HepG2 (cell line): ENCODE results near the gene ETS1. TPM values are rescaled to one million over a fixed set of nuclear protein-coding genes. Genes with fewer than 3 reads are reported as not detected.

Experiments used
- ATAC-seq: fragments of 200-7000 bp; cut with Tn5 transposase; 3 replicates; pipeline ENCODE4 v1.9.1; 2020; ENCODE audit warnings: mild to moderate bottlenecking, moderate library complexity
- BruUV-seq: library from RNA; stranded (reverse); fragments of 400-500 nt; replicated peaks from 2 replicates; lab custom pipeline; 2021; lab: Mats Ljungman, UMichigan
- CTCF ChIA-PET: fragments of 300-600 bp; formaldehyde crosslinking; extraction: SDS; loops from one replicate; lab custom pipeline; 2021; ENCODE audit warnings: low total read pairs, inconsistent platforms, low intra/inter-chr PET ratio; lab: Yijun Ruan, JAX
- POLR2A ChIA-PET: fragments of 350-600 bp; sonication (Branson Sonifier 250); formaldehyde crosslinking; loops from one replicate; lab custom pipeline; 2020; ENCODE audit warnings: antibody characterized with exemption, inconsistent platforms; lab: Yijun Ruan, JAX
- DNase-seq: peaks from one replicate; pipeline ENCODE4 v3.0.0-alpha.2; 2015; ENCODE audit warnings: low spot score
- FAIRE-seq: peaks from 3 replicates; lab custom pipeline; 2011; peaks lifted over from hg19 to GRCh38; lab: Jason Lieb, UNC
- H2AFZ ChIP-seq: one replicate; pipeline ENCODE4 v1.6.1; 2011; ENCODE audit warnings: low read length, inconsistent platforms
- H3K27ac ChIP-seq: fragments of 300-600 bp; 3 replicates; pipeline ENCODE4 v1.8.0; 2011; ENCODE audit warnings: mixed run types, mild to moderate bottlenecking, mixed read lengths, low read length, inconsistent platforms; ENCODE audit not compliant: insufficient read depth; ENCODE audit errors: extremely low read length
- H3K27me3 ChIP-seq, 2 experiments: fragments of 200-600 bp in 1 of 2; 2 replicates in 1 of 2; 3 replicates in 1 of 2; pipeline versions ENCODE4 v1.6.0 to v1.8.0; 2011; ENCODE audit warnings: low read length in 2 of 2, mild to moderate bottlenecking in 2 of 2, moderate library complexity in 2 of 2, inconsistent platforms in 1 of 2; ENCODE audit not compliant: insufficient read depth in 2 of 2, control insufficient read depth in 1 of 2
- H3K36me3 ChIP-seq, 2 experiments: fragments of 200-600 bp in 1 of 2; replicated peaks in 1 of 2; 2 replicates in 1 of 2; 3 replicates in 1 of 2; pipeline versions ENCODE4 v1.5.1 to v1.8.0; 2011; ENCODE audit warnings: low read length in 2 of 2, inconsistent platforms in 1 of 2; ENCODE audit not compliant: insufficient read depth in 2 of 2, control insufficient read depth in 1 of 2
- H3K4me1 ChIP-seq: 2 replicates; pipeline ENCODE4 v1.5.1; 2012; ENCODE audit warnings: low read length, inconsistent platforms; ENCODE audit not compliant: insufficient read depth
- H3K4me2 ChIP-seq: 2 replicates; pipeline ENCODE4 v1.6.0; 2011; ENCODE audit warnings: low read depth, low read length, inconsistent platforms
- H3K4me3 ChIP-seq, 3 experiments: fragments of 200-600 bp in 1 of 3; sonication (generic), shearing (Covaris generic) in 1 of 3; replicated peaks in 1 of 3; 2 replicates each; pipeline ENCODE4 v1.5.1; 2011 to 2016; ENCODE audit warnings: low read length in 3 of 3, inconsistent platforms in 2 of 3, low read depth in 2 of 3, mild to moderate bottlenecking in 2 of 3, control low read depth in 1 of 3, mixed read lengths in 1 of 3; ENCODE audit not compliant: insufficient read depth in 1 of 3
- H3K79me2 ChIP-seq: one replicate; pipeline ENCODE4 v1.6.1; 2011; ENCODE audit warnings: low read length, inconsistent platforms; ENCODE audit not compliant: insufficient read depth
- H3K9ac ChIP-seq: 2 replicates; pipeline ENCODE4 v1.6.0; 2011; ENCODE audit warnings: mild to moderate bottlenecking, low read depth, low read length, inconsistent platforms; ENCODE audit not compliant: insufficient read depth
- H3K9me3 ChIP-seq: 2 replicates; pipeline ENCODE4 v1.5.1; 2012; ENCODE audit warnings: mild to moderate bottlenecking, low read length
- H4K20me1 ChIP-seq: 2 replicates; pipeline ENCODE4 v1.6.0; 2011; ENCODE audit warnings: inconsistent platforms, mild to moderate bottlenecking, low read length, moderate library complexity; ENCODE audit not compliant: insufficient read depth
- ATF7-NPFF ChIP-seq: sonication (generic); formaldehyde crosslinking; IDR thresholded peaks from 2 replicates; pipeline ENCODE4 v1.8.1; 2023; ENCODE audit warnings: mild to moderate bottlenecking, low read depth, missing genetic modification reagents, moderate library complexity
- HDAC1 ChIP-seq: sonication (generic); formaldehyde crosslinking; IDR thresholded peaks from 2 replicates; pipeline ENCODE4 v1.5.1; 2020; ENCODE audit warnings: mild to moderate bottlenecking, missing genetic modification reagents
- HNF4A ChIP-seq: sonication (generic); formaldehyde crosslinking; IDR thresholded peaks from 2 replicates; pipeline ENCODE4 v1.4.0; 2020; ENCODE audit warnings: missing genetic modification reagents
- LRRFIP1 ChIP-seq: sonication (generic); formaldehyde crosslinking; conservative IDR thresholded peaks from 2 replicates; pipeline ENCODE4 v1.4.0; 2020; ENCODE audit warnings: missing genetic modification reagents
- NFKBIZ ChIP-seq: IDR thresholded peaks from 2 replicates; pipeline ENCODE4 v1.6.1; 2018; ENCODE audit warnings: missing genetic modification reagents, missing compliant biosample characterization
- TEF ChIP-seq: sonication (generic); formaldehyde crosslinking; IDR thresholded peaks from 2 replicates; pipeline ENCODE4 v1.5.0; 2020; ENCODE audit warnings: missing genetic modification reagents
- THAP8 ChIP-seq: sonication (generic); formaldehyde crosslinking; IDR thresholded peaks from 2 replicates; pipeline ENCODE4 v1.5.1; 2020; ENCODE audit warnings: missing genetic modification reagents, mild to moderate bottlenecking, borderline replicate concordance
- TOE1 ChIP-seq: sonication (generic); formaldehyde crosslinking; IDR thresholded peaks from 2 replicates; pipeline ENCODE4 v1.4.0; 2020; ENCODE audit warnings: mild to moderate bottlenecking, missing genetic modification reagents
- ZNF121 ChIP-seq: sonication (generic); formaldehyde crosslinking; IDR thresholded peaks from 2 replicates; pipeline ENCODE4 v1.5.0; 2020; ENCODE audit warnings: mild to moderate bottlenecking, missing genetic modification reagents
- ZNF224 ChIP-seq: sonication (generic); formaldehyde crosslinking; IDR thresholded peaks from 2 replicates; pipeline ENCODE4 v1.5.0; 2020; ENCODE audit warnings: mild to moderate bottlenecking, missing genetic modification reagents
- ZNF24 ChIP-seq: fragments of 450-650 bp; IDR thresholded peaks from 2 replicates; pipeline ENCODE4 v1.6.1; 2017; ENCODE audit warnings: antibody characterized with exemption, mild to moderate bottlenecking
- ZNF549 ChIP-seq: sonication (generic); formaldehyde crosslinking; IDR thresholded peaks from 2 replicates; pipeline ENCODE4 v1.5.0; 2020; ENCODE audit warnings: missing genetic modification reagents
- ZNF703 ChIP-seq: sonication (generic); formaldehyde crosslinking; IDR thresholded peaks from 2 replicates; pipeline ENCODE4 v1.5.1; 2020; ENCODE audit warnings: missing genetic modification reagents, mild to moderate bottlenecking, moderate library complexity, borderline replicate concordance
- ZNF704 ChIP-seq: sonication (generic); formaldehyde crosslinking; IDR thresholded peaks from 2 replicates; pipeline ENCODE4 v1.8.1; 2023; ENCODE audit warnings: mild to moderate bottlenecking, inconsistent platforms, moderate library complexity, missing genetic modification reagents, borderline replicate concordance
- ZNF780A ChIP-seq: sonication (generic); formaldehyde crosslinking; IDR thresholded peaks from 2 replicates; pipeline ENCODE4 v1.8.0; 2022; ENCODE audit warnings: mild to moderate bottlenecking, missing genetic modification reagents, moderate library complexity
- WGBS: methylation state at CpG from one replicate; pipeline ENCODE4 v1.1.6; 2017; ENCODE audit warnings: low lambda C conversion rate; 5-methylcytosine and 5-hydroxymethylcytosine counted together
- in situ Hi-C: cut with HindIII; loops from 2 replicates; pipeline ENCODE4 v1.10.0; 2017; ENCODE audit warnings: low pct_unique_long_range_greater_than_20kb; ENCODE audit not compliant: extremely low pct_ligation_motif_present
- intact Hi-C: fragments of 100-400 bp; cut with micrococcal nuclease; formaldehyde crosslinking; loops from one replicate; pipeline ENCODE4 v1.10.0; 2022; ENCODE audit not compliant: unreplicated experiment
- polyA plus RNA-seq, 8 experiments: library from polyadenylated mRNA; depleted of rRNA in 3 of 8; stranded (reverse) in 7 of 8; unstranded in 1 of 8; fragments of >200 nt; fragmentation: Illumina TruSeq in 4 of 8; extraction: Trizol in 4 of 8; gene quantifications; 2 replicates each; pipeline versions ENCODE4 v1.2.1 to v1.2.3, GENCODE V29; 2011 to 2016; ENCODE audit warnings: low read depth in 4 of 8, missing spikeins in 1 of 8, mixed read lengths in 1 of 8; ENCODE audit not compliant: insufficient read depth in 1 of 8
- total RNA-seq, 5 experiments: library from RNA; depleted of rRNA; stranded (reverse); fragments of >200 nt; fragmentation: Illumina TruSeq; extraction: Trizol; gene quantifications; 2 replicates each; pipeline ENCODE4 v1.2.3, GENCODE V29; 2016; ENCODE audit warnings: low read depth in 1 of 5

The ETS1 gene
- total and polyA plus RNA-seq, 2 of the 13 experiments (the other 11 are each of a cell fraction or from before 2014, with no cell fraction given), result 0.18 to 0.34 TPM

- CTCF ChIA-PET, result no interaction called here
- intact Hi-C loops, result no loop called here
- WGBS, result 37% methylated on average over 5 of the region's 5 CpGs
- in situ Hi-C loops, result no loop called here
- no peaks in the 10 kb centered on the region for H3K79me2 ChIP-seq
- no peak for ATAC-seq
- POLR2A ChIA-PET, result no interaction called here
- H3K4me1 ChIP-seq, result peaks cover 14% of the 10 kb centered on the region; the same call in 1 of the 2 replicates
- H3K9ac ChIP-seq, result no peak overlapping the region
- FAIRE-seq, result no peak
- H2AFZ ChIP-seq, result no peak overlapping the region
- H3K4me2 ChIP-seq, result no peak overlapping the region
- no peak overlapping the region for H3K27ac ChIP-seq
- no peaks in the 10 kb centered on the region for H3K36me3 ChIP-seq
- DNase-seq, result no peak
- no peak overlapping the region for H3K4me3 ChIP-seq
- no TSS peak for BruUV-seq
- TF ChIP-seq ATF7-NPFF (CRISPR knock-in tag) (no peak), TOE1 (CRISPR knock-in tag) (no peak), ZNF224 (no peak), ZNF121 (CRISPR knock-in tag) (no peak), LRRFIP1 (CRISPR knock-in tag) (no peak)
- TF ChIP-seq, all 625 proteins: peak for 0
- Histone ChIP-seq H3K27me3 (no peaks in the 10 kb centered on the region; a peak in 1 of 5 replicates), H3K9me3 (no peaks in the 10 kb centered on the region), H4K20me1 (no peaks in the 10 kb centered on the region)
These were observed 175.5 kb downstream of the ETS1 start for GRCh38 chr11:128411812-128412211.

GRCh38 chr11:128411150-128411549 lies 176.2 kb downstream of the ETS1 start:
- FAIRE-seq (no peak), ATAC-seq (no peak), DNase-seq (no peak)
- Histone ChIP-seq H3K27me3 (no peaks in the 10 kb centered on the region; a peak in 1 of 5 replicates), H3K4me2 (no peak overlapping the region), H3K27ac (no peak overlapping the region), H3K9me3 (no peaks in the 10 kb centered on the region), H4K20me1 (no peaks in the 10 kb centered on the region), H3K79me2 (no peaks in the 10 kb centered on the region), H2AFZ (no peak overlapping the region), H3K36me3 (no peaks in the 10 kb centered on the region), H3K4me1 (peaks cover 14% of the 10 kb centered on the region; the same call in 1 of the 2 replicates), H3K4me3 (no peak overlapping the region), H3K9ac (no peak overlapping the region)
- no TSS peak for BruUV-seq
- in situ Hi-C loops (no loop called here), intact Hi-C loops (no loop called here)
- POLR2A ChIA-PET, result no interaction called here
- CTCF ChIA-PET, result no interaction called here
- TF ChIP-seq TEF (CRISPR knock-in tag) (no peak), THAP8 (CRISPR knock-in tag) (no peak), ZNF24 (no peak), ZNF703 (no peak), ZNF704 (CRISPR knock-in tag) (no peak), ZNF549 (CRISPR knock-in tag) (no peak), NFKBIZ (no peak), ZNF780A (CRISPR knock-in tag) (no peak), HDAC1 (CRISPR knock-in tag) (no peak), HNF4A (CRISPR knock-in tag) (no peak)
